Neural cell (in vitro differentiated cells): ENCODE results near the gene NFIX.

Experiments used
- CTCF ChIP-seq: fragments of 450-650 bp; IDR thresholded peaks from 2 replicates; pipeline ENCODE4 v1.5.1; 2014; ENCODE audit warnings: antibody characterized with exemption, mild to moderate bottlenecking, moderate library complexity; ENCODE audit not compliant: poor library complexity, severe bottlenecking
- EP300 ChIP-seq: fragments of 450-650 bp; conservative IDR thresholded peaks from 2 replicates; pipeline ENCODE4 v1.6.1; 2014; ENCODE audit warnings: antibody characterized with exemption, mild to moderate bottlenecking, moderate library complexity; ENCODE audit not compliant: poor library complexity, severe bottlenecking
- EZH2 ChIP-seq: fragments of 200-600, 300-800 bp; shearing (Covaris generic), sonication (generic); IDR thresholded peaks from 2 replicates; pipeline ENCODE4 v1.6.1; 2014; ENCODE audit warnings: antibody characterized with exemption, low read length, borderline replicate concordance, mild to moderate bottlenecking; ENCODE audit not compliant: insufficient read depth, poor library complexity, severe bottlenecking
- POLR2AphosphoS5 ChIP-seq: IDR thresholded peaks from 2 replicates; pipeline ENCODE4 v1.6.1; 2012
- REST ChIP-seq: IDR thresholded peaks from 2 replicates; pipeline ENCODE4 v1.6.1; 2012; ENCODE audit warnings: borderline replicate concordance
- TAF1 ChIP-seq: IDR thresholded peaks from 2 replicates; pipeline ENCODE4 v1.6.1; 2012; ENCODE audit warnings: low read depth

GRCh38 chr19:13120817-13121216 lies 125.5 kb downstream of the NFIX start:
- no peak for TF ChIP-seq CTCF
- no peak for TF ChIP-seq REST
- no peak for TF ChIP-seq POLR2AphosphoS5
- no peak for TF ChIP-seq TAF1
- no peak for TF ChIP-seq EP300
- TF ChIP-seq EZH2, result no peak
